Measurements from ENCODE around the gene SAP30BP. TPM values are rescaled to one million over a fixed set of nuclear protein-coding genes. Genes with fewer than 3 reads are reported as not detected.

Gene SAP30BP
- total and polyA plus RNA-seq, 4 donors, result 20.9 to 33.4 (median 30.2) TPM

GRCh38 chr17:75658237-75658636 lies 8.9 kb upstream of the SAP30BP start:
- Histone ChIP-seq H3K9me3 (ENCODE audit: control insufficient read depth in 4 of 4, low read length in 3 of 4) (no peaks in the 10 kb centered on the region), H3K4me3 (ENCODE audit: low read depth in 1 of 3, low read length in 3 of 3) (no peak overlapping the region), H3K27ac (ENCODE audit: low read depth in 1 of 2, low read length in 2 of 2) (no peak overlapping the region), H3K27me3 (ENCODE audit: control insufficient read depth in 4 of 4, insufficient read depth in 4 of 4, low read length in 3 of 4) (no peaks in the 10 kb centered on the region), H3K36me3 (ENCODE audit: control insufficient read depth in 4 of 4, insufficient read depth in 3 of 4, low read depth in 1 of 4, low read length in 3 of 4) (peaks cover 8 to 44% (median 27%) of the 10 kb centered on the region in 4 donors), H3K4me1 (ENCODE audit: control insufficient read depth in 4 of 4, insufficient read depth in 4 of 4, low read length in 3 of 4) (no peaks in the 10 kb centered on the region), H3K9ac (ENCODE audit: low read depth in 1 of 2, low read length in 2 of 2) (no peak overlapping the region)
- no peak for DNase-seq (ENCODE audit: low spot score)
- WGBS, result 88% methylated on average over 5 of the region's 5 CpGs
- TF ChIP-seq REST (IDR thresholded peaks at IDR 0.05), result no peak

GRCh38 chr17:75661531-75661930 lies 5.6 kb upstream of the SAP30BP start:
- Histone ChIP-seq H3K4me1 (ENCODE audit: control insufficient read depth in 4 of 4, insufficient read depth in 4 of 4, low read length in 3 of 4) (peaks cover 5 to 11% (median 10%) of the 10 kb centered on the region in 4 donors), H3K9ac (ENCODE audit: low read depth in 1 of 2, low read length in 2 of 2) (no peak overlapping the region), H3K27ac (ENCODE audit: low read depth in 1 of 2, low read length in 2 of 2) (no peak overlapping the region), H3K27me3 (ENCODE audit: control insufficient read depth in 4 of 4, insufficient read depth in 4 of 4, low read length in 3 of 4) (no peaks in the 10 kb centered on the region), H3K4me3 (ENCODE audit: low read depth in 1 of 3, low read length in 3 of 3) (no peak overlapping the region), H3K36me3 (ENCODE audit: control insufficient read depth in 4 of 4, insufficient read depth in 3 of 4, low read depth in 1 of 4, low read length in 3 of 4) (peaks cover 8 to 43% (median 28%) of the 10 kb centered on the region in 4 donors), H3K9me3 (ENCODE audit: control insufficient read depth in 4 of 4, low read length in 3 of 4) (no peaks in the 10 kb centered on the region)
- 96% methylated on average over 4 of the region's 4 CpGs for WGBS
- no peak for DNase-seq (ENCODE audit: low spot score)
- TF ChIP-seq GABPA (IDR thresholded peaks at IDR 0.05 in 1 of 2, conservative IDR thresholded peaks at IDR 0.05 in 1 of 2) (no peak), RAD21 (IDR thresholded peaks at IDR 0.05) (no peak), NR2F2 (IDR thresholded peaks at IDR 0.05) (no peak), EGR1 (IDR thresholded peaks at IDR 0.05; ENCODE audit: low read depth in 2 of 2) (no peak), ZBTB33 (IDR thresholded peaks at IDR 0.05) (no peak), FOXA2 (IDR thresholded peaks at IDR 0.05) (no peak), MAX (IDR thresholded peaks at IDR 0.05) (no peak), RXRA (IDR thresholded peaks at IDR 0.05) (no peak), YY1 (IDR thresholded peaks at IDR 0.05) (no peak), REST (IDR thresholded peaks at IDR 0.05) (no peak), CTCF (IDR thresholded peaks at IDR 0.05; ENCODE audit: low read depth, low read length, missing input control) (no peak), FOXA1 (IDR thresholded peaks at IDR 0.05) (no peak), ATF3 (IDR thresholded peaks at IDR 0.05) (no peak), HNF4A (conservative IDR thresholded peaks at IDR 0.05) (no peak), SP1 (IDR thresholded peaks at IDR 0.05) (no peak), JUND (IDR thresholded peaks at IDR 0.05) (no peak)
